Peyer's patch (tissue), 4 donors: ENCODE measurements around the gene COMMD1.

ENCODE experiments used
- CTCF ChIP-seq, 6 experiments: fragments of 450-650 bp in 4 of 6; fragments of 200-600 bp in 2 of 6; sonication (generic) in 1 of 6; IDR thresholded peaks; one replicate each; pipeline ENCODE4 v1.5.1; 2017 to 2019; ENCODE audit warnings: antibody characterized with exemption in 6 of 6, mild to moderate bottlenecking in 3 of 6, moderate library complexity in 1 of 6
- POLR2A ChIP-seq, 2 donors: fragments of 450-650 bp; IDR thresholded peaks; one replicate each; pipeline ENCODE4 v1.5.1; 2017; ENCODE audit warnings: antibody characterized with exemption in 2 of 2, mild to moderate bottlenecking in 2 of 2, moderate library complexity in 2 of 2

DNA sequence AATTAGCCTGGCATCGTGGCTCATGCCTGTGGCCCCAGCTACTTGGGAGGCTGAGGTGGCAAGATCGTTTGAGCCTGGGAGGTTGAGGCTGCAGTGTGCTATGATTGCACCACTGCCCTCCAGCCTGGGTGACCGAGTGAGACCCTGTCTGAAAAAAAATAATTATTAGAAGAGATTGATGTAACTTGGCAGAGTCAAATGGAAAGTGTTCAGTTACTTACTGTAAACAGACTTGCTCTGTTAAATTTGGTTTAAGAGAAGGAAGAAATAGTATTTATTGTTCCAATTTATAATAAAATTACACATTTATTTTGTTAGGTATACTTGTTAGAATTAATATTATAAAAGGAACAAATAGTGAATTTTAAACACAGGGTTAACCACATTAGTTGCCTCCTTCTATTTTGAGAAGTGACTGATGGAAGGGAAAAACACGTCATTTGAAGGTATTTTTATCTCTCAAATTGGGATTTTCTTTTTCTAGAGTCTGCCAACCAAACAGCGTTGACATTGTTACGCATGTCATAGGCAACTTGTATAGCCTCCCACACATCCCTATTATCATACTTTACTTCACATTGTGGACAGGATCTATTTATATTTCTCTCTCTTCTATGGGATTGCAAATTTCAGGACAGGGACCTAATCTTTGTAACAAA, 171.6 kb downstream of the COMMD1 start:
- TF ChIP-seq CTCF (IDR thresholded peaks at IDR 0.05) (no peak), POLR2A (IDR thresholded peaks at IDR 0.05) (no peak)
